ENCODE data around the gene OLFML2B.
"Not testable (repeated sequence)": the region's sequence is repeated elsewhere in the genome, so short reads cannot be mapped to it uniquely, and the experiment has no call there.

OLFML2B gene

GRCh38 chr1:162035241-162035640 is 11.6 kb upstream of the OLFML2B start:
- DNase-seq (ENCODE audit: low spot score): no peak

- no peak for DNase-seq (ENCODE audit: low spot score)
Observed at GRCh38 chr1:162033428-162033827, 9.8 kb upstream of the OLFML2B start.

GRCh38 chr1:162030759-162031280 is 7.2 kb upstream of the OLFML2B start:
- no peak for DNase-seq (ENCODE audit: low spot score)

- no peak for DNase-seq (ENCODE audit: low spot score)
Observed at GRCh38 chr1:162029157-162029556, 5.5 kb upstream of the OLFML2B start.

GRCh38 chr1:162028726-162029125 is 5.1 kb upstream of the OLFML2B start:
- no peak for DNase-seq (ENCODE audit: low spot score)

- no peak for DNase-seq (ENCODE audit: low spot score)
Observed at GRCh38 chr1:162026881-162027280, 3.2 kb upstream of the OLFML2B start.

- no peak for DNase-seq (ENCODE audit: low spot score)
Observed at GRCh38 chr1:162025541-162025940, 1.9 kb upstream of the OLFML2B start.

GRCh38 chr1:162023181-162023546 is 505 bp downstream of the OLFML2B start:
- DNase-seq (ENCODE audit: low spot score): no peak

- no peak for DNase-seq (ENCODE audit: low spot score)
Observed at GRCh38 chr1:162022626-162023025, 1.0 kb downstream of the OLFML2B start.

GRCh38 chr1:162021124-162021523 is 2.5 kb downstream of the OLFML2B start:
- DNase-seq (ENCODE audit: low spot score): no peak

GRCh38 chr1:162020150-162020549 is 3.5 kb downstream of the OLFML2B start:
- no peak for DNase-seq (ENCODE audit: low spot score)

- no peak for DNase-seq (ENCODE audit: low spot score)
Observed at GRCh38 chr1:162019446-162019845, 4.2 kb downstream of the OLFML2B start.

GRCh38 chr1:162019006-162019405 is 4.7 kb downstream of the OLFML2B start:
- peak; percentile 47 for DNase-seq (ENCODE audit: low spot score)

- no peak for DNase-seq (ENCODE audit: low spot score)
Observed at GRCh38 chr1:162018418-162018817, 5.3 kb downstream of the OLFML2B start.

- not testable (repeated sequence) for DNase-seq (ENCODE audit: low spot score)
Observed at GRCh38 chr1:162017791-162018190, 5.9 kb downstream of the OLFML2B start.

- DNase-seq (ENCODE audit: low spot score): no peak
Observed at GRCh38 chr1:162016631-162017030, 7.0 kb downstream of the OLFML2B start.

GRCh38 chr1:162015196-162015595 is 8.5 kb downstream of the OLFML2B start:
- no peak for DNase-seq (ENCODE audit: low spot score)

- no peak for DNase-seq (ENCODE audit: low spot score)
Observed at GRCh38 chr1:162014202-162014601, 9.5 kb downstream of the OLFML2B start.

- no peak for DNase-seq (ENCODE audit: low spot score)
Observed at GRCh38 chr1:162013289-162013688, 10.4 kb downstream of the OLFML2B start.

GRCh38 chr1:162011337-162012012 is 12.2 kb downstream of the OLFML2B start:
- no peak for DNase-seq (ENCODE audit: low spot score)

- no peak for DNase-seq (ENCODE audit: low spot score)
Observed at GRCh38 chr1:162010175-162010506, 13.5 kb downstream of the OLFML2B start.

- DNase-seq (ENCODE audit: low spot score): no peak
Observed at GRCh38 chr1:162009501-162010174, 14.0 kb downstream of the OLFML2B start.

GRCh38 chr1:162008799-162009198 is 14.9 kb downstream of the OLFML2B start:
- no peak for DNase-seq (ENCODE audit: low spot score)

GRCh38 chr1:162007466-162007865 is 16.2 kb downstream of the OLFML2B start:
- no peak for DNase-seq (ENCODE audit: low spot score)
